Activated CD8-positive, alpha-beta memory T cell treated with anti-CD3 and anti-CD28 coated beads for 24 hours (primary cell): ENCODE measurements around the gene NQO1.

ENCODE experiments used
- DNase-seq: peaks from one replicate; pipeline ENCODE4 v3.0.0-alpha.2; 2020

NQO1 gene

GRCh38 chr16:69703638-69704037, 22.7 kb downstream of the NQO1 start:
- no peak for DNase-seq

- DNase-seq = no peak
Measured at GRCh38 chr16:69701866-69702265, 24.5 kb downstream of the NQO1 start.

- no peak for DNase-seq
Measured at GRCh38 chr16:69701452-69701851, 24.9 kb downstream of the NQO1 start.

GRCh38 chr16:69699915-69700314, 26.4 kb downstream of the NQO1 start:
- no peak for DNase-seq

- no peak for DNase-seq
Measured at GRCh38 chr16:69698404-69698803, 28.0 kb downstream of the NQO1 start.

GRCh38 chr16:69693916-69694315, 32.4 kb downstream of the NQO1 start:
- no peak for DNase-seq

GRCh38 chr16:69691980-69692911, 34.1 kb downstream of the NQO1 start:
- DNase-seq = no peak

GRCh38 chr16:69688589-69688988, 37.8 kb downstream of the NQO1 start:
- no peak for DNase-seq

- no peak for DNase-seq
Measured at GRCh38 chr16:69680358-69680757, 46.0 kb downstream of the NQO1 start.

GRCh38 chr16:69672998-69673713, 53.2 kb downstream of the NQO1 start:
- DNase-seq = no peak

- no peak for DNase-seq
Measured at GRCh38 chr16:69672315-69672997, 53.9 kb downstream of the NQO1 start.

GRCh38 chr16:69669577-69669976, 56.8 kb downstream of the NQO1 start:
- DNase-seq = no peak

- DNase-seq = no peak
Measured at GRCh38 chr16:69663846-69664245, 62.5 kb downstream of the NQO1 start.

GRCh38 chr16:69662901-69663300, 63.5 kb downstream of the NQO1 start:
- DNase-seq = no peak

GRCh38 chr16:69660166-69660565, 66.2 kb downstream of the NQO1 start:
- no peak for DNase-seq
